Heart left ventricle (tissue), 16 donors: ENCODE data around the gene KCNMA1. TPM values are rescaled to one million over a fixed set of nuclear protein-coding genes. Genes with fewer than 3 reads are reported as not detected.

Experiments
- ATAC-seq, 4 donors: fragments of 200-7000 bp; cut with Tn5 transposase; one replicate each; pipeline ENCODE4 v1.9.1; 2020 to 2022; ENCODE audit warnings: moderate library complexity in 4 of 4, mild to moderate bottlenecking in 3 of 4, moderate number of reproducible peaks in 1 of 4
- DNase-seq, 5 donors: peaks; one replicate each; pipeline ENCODE4 v3.0.0-alpha.2; 2020
- H3K27ac ChIP-seq, 12 donors: fragments of 200-600 bp; sonication (generic) in 4 of 12; one replicate each; pipeline versions ENCODE4 v1.5.0 to v1.8.0; 2016 to 2022; ENCODE audit warnings: mild to moderate bottlenecking in 2 of 12
- H3K27me3 ChIP-seq, 9 donors: fragments of 200-600 bp; sonication (generic) in 2 of 9; one replicate each; pipeline versions ENCODE4 v1.5.1 to v1.8.0; 2016 to 2022; ENCODE audit warnings: mild to moderate bottlenecking in 3 of 9
- H3K36me3 ChIP-seq, 9 donors: fragments of 200-600 bp; sonication (generic) in 2 of 9; one replicate each; pipeline versions ENCODE4 v1.5.0 to v1.8.0; 2018 to 2022; ENCODE audit warnings: mild to moderate bottlenecking in 2 of 9
- H3K4me1 ChIP-seq, 12 donors: fragments of 200-600 bp; sonication (generic) in 4 of 12; one replicate each; pipeline versions ENCODE4 v1.5.0 to v1.8.0; 2016 to 2022; ENCODE audit warnings: mild to moderate bottlenecking in 3 of 12
- H3K4me3 ChIP-seq, 12 donors: fragments of 200-600 bp; sonication (generic) in 4 of 12; one replicate each; pipeline versions ENCODE4 v1.5.0 to v1.8.0; 2017 to 2022; ENCODE audit warnings: mild to moderate bottlenecking in 9 of 12, moderate library complexity in 4 of 12
- H3K9me3 ChIP-seq, 12 donors: fragments of 200-600 bp; sonication (generic) in 4 of 12; one replicate each; pipeline versions ENCODE4 v1.5.0 to v1.8.0; 2016 to 2022; ENCODE audit warnings: mild to moderate bottlenecking in 1 of 12
- POLR2A ChIP-seq, 2 donors: fragments of 450-650 bp; IDR thresholded peaks; one replicate each; pipeline ENCODE4 v1.6.1; 2017; ENCODE audit warnings: antibody characterized with exemption in 2 of 2, mild to moderate bottlenecking in 2 of 2, moderate library complexity in 2 of 2
- WGBS, 4 donors: extraction: QIAGEN DNeasy Blood & Tissue Kit in 2 of 4; methylation state at CpG; one replicate each; pipeline versions ENCODE4 v1.1.5 to v1.1.7; 2013 to 2018; 5-methylcytosine and 5-hydroxymethylcytosine counted together
- intact Hi-C, 10 donors: fragments of 100-400 bp; cut with DNase I; formaldehyde crosslinking; loops; one replicate each; pipeline versions ENCODE4 v1.11.1 to v1.14.2; 2022
- polyA plus RNA-seq, 2 donors: library from polyadenylated mRNA; stranded (reverse); fragments of 200-250 nt; gene quantifications; one replicate each; pipeline ENCODE4 v1.2.3, GENCODE V29; 2013
- total RNA-seq, 9 donors: library from RNA; depleted of rRNA in 2 of 9; stranded (reverse); fragments of >200 nt in 2 of 9; fragmentation: NEBNext Ultra II Directional in 3 of 9; extraction: Animal tissue kit (Norgen Biotek cat#: 25700) in 3 of 9; gene quantifications; one replicate each; pipeline versions ENCODE4 v1.1.0 to v1.2.4, GENCODE V29; 2016 to 2023
- TF ChIP-seq, protein P1 (sequence below), 12 donors: fragments of 200-600 bp; sonication (generic) in 4 of 12; IDR thresholded peaks; one replicate each; pipeline versions ENCODE4 v1.5.0 to v1.8.0; 2018 to 2022; ENCODE audit warnings: antibody characterized with exemption in 12 of 12, mild to moderate bottlenecking in 5 of 12
- donor health status: ischemic (EF 13 %, LVEDD 7.1; RV severe dilation, severe dysfunction).
- donor health status: healthy with polysubstance abuse.
- donor health status: DM: no; HTN: yes; CAD: no.
- donor health status: DM: no; HTN: no; CAD: no.
- donor health status: ischemic (EF 25% LVEDD 6.9; RV normal size, moderate dysfunction).
- donor health status: ischemic (EF 25% LVEDD 5.7; RV mildly dilated, moderate dysfunction).
- donor health status: healthy.
- donor health status: DM: yes; HTN: yes; CAD: no.
- donor health status: ischemic (EF 35%, LVEDD 5.7; RV mildly dilated, moderate dysfunction).
- donor health status: nonischemic (EF 11% LVEDD 7.7; RV severe dilation, severe dysfunction).
- donor health status: DM: yes; HTN: yes; CAD: no.
- donor health status: PGD.
- donor health status: ischemic (EF 29% LVEDD 5.4; RV normal size, mild dysfunction).
- donor health status: nonischemic (EF 23%, LVEDD 6.1; RV moderate dilation, normal function).

Gene KCNMA1
- total and polyA plus RNA-seq, 11 donors = 0.39 to 8.7 (median 1.7) TPM

DNA sequence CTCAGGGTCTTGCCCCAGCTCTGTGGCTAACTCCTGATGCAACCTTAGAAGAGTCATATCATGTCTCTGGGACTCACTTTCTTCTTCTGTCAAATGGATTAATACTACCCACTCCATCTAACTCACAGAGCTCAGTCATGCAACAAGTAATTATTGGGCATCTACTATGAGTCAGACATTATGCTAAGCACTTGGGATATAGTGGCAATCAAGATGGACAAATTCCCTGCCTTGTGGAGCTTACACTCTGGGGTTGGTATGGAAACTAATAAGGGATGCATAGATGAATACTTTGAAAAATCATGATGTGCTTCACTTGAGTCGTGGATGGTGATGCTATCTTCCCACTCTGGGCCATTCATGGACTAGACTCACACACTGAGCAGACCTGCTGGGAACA lies 88.9 kb downstream of the KCNMA1 start:
- H3K9me3 ChIP-seq = peaks cover 0 to 1% (median 0%) of the 10 kb centered on the region in 12 donors
- no peak for ATAC-seq
- H3K27ac ChIP-seq = peak overlapping the region in 1 of 12 donors; percentile 9
- no peaks in the 10 kb centered on the region for H3K36me3 ChIP-seq
- TF ChIP-seq, protein P1, sequence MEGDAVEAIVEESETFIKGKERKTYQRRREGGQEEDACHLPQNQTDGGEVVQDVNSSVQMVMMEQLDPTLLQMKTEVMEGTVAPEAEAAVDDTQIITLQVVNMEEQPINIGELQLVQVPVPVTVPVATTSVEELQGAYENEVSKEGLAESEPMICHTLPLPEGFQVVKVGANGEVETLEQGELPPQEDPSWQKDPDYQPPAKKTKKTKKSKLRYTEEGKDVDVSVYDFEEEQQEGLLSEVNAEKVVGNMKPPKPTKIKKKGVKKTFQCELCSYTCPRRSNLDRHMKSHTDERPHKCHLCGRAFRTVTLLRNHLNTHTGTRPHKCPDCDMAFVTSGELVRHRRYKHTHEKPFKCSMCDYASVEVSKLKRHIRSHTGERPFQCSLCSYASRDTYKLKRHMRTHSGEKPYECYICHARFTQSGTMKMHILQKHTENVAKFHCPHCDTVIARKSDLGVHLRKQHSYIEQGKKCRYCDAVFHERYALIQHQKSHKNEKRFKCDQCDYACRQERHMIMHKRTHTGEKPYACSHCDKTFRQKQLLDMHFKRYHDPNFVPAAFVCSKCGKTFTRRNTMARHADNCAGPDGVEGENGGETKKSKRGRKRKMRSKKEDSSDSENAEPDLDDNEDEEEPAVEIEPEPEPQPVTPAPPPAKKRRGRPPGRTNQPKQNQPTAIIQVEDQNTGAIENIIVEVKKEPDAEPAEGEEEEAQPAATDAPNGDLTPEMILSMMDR (IDR thresholded peaks at IDR 0.05) = no peak
- TF ChIP-seq POLR2A (IDR thresholded peaks at IDR 0.05) = no peak
- H3K4me1 ChIP-seq = peaks cover 0 to 24% (median 0%) of the 10 kb centered on the region in 12 donors
- 70 to 84% (median 74%) methylated on average over 1 of the region's 1 CpG for WGBS, 4 donors
- DNase-seq = no peak
- H3K27me3 ChIP-seq = peaks cover 0 to 3% (median 0%) of the 10 kb centered on the region in 9 donors
- intact Hi-C loops = no loop called here
- no peak overlapping the region for H3K4me3 ChIP-seq

DNA sequence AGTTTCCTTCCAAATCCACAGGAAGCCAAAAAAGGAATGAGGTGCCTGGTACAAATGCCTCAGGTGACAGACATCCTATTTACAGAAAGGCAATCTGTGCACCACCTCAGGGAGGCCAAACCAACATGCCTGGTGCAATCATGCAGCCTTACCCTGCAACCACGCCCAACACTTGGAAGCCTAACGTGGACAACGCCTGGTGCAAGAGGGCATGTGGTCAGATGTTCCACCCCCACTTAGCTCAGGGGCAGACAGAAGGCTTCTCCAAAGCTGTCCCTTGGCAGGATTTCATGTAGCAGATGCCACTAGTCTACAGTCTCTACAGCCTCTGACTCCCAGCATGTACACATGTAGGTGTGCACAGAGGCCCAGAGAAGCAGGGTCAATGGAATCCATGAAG lies 89.5 kb downstream of the KCNMA1 start:
- Histone ChIP-seq H3K4me1 (peaks cover 0 to 19% (median 0%) of the 10 kb centered on the region in 12 donors), H3K9me3 (peaks cover 0 to 7% (median 0%) of the 10 kb centered on the region in 12 donors), H3K27me3 (peaks cover 0 to 3% (median 0%) of the 10 kb centered on the region in 9 donors), H3K27ac (no peak overlapping the region), H3K4me3 (no peak overlapping the region), H3K36me3 (no peaks in the 10 kb centered on the region)
- DNase-seq (no peak), ATAC-seq (no peak)
- no peak for TF ChIP-seq POLR2A (IDR thresholded peaks at IDR 0.05)
- TF ChIP-seq, protein P1 (IDR thresholded peaks at IDR 0.05) = no peak
- WGBS, 4 donors = 89 to 97% (median 93%) methylated on average over 3 of the region's 3 CpGs
- intact Hi-C loops = no loop called here

- Histone ChIP-seq H3K4me1 (peaks cover 0 to 12% (median 0%) of the 10 kb centered on the region in 12 donors), H3K27me3 (peaks cover 0 to 3% (median 0%) of the 10 kb centered on the region in 9 donors), H3K27ac (peak overlapping the region in 1 of 12 donors; percentile 42), H3K9me3 (peaks cover 0 to 8% (median 0%) of the 10 kb centered on the region in 12 donors), H3K4me3 (no peak overlapping the region), H3K36me3 (no peaks in the 10 kb centered on the region)
- TF ChIP-seq, protein P1 (IDR thresholded peaks at IDR 0.05) = no peak
- no peak for TF ChIP-seq POLR2A (IDR thresholded peaks at IDR 0.05)
- intact Hi-C loops = no loop called here
- DNase-seq (no peak), ATAC-seq (no peak)
- 77 to 92% (median 82%) methylated on average over 5 of the region's 5 CpGs for WGBS, 4 donors
These were observed 90.1 kb downstream of the KCNMA1 start for GRCh38 chr10:77547307-77548050.

- WGBS, 4 donors = 64 to 77% (median 76%) methylated on average over 1 of the region's 1 CpG
- peaks cover 0 to 3% (median 0%) of the 10 kb centered on the region in 9 donors for H3K27me3 ChIP-seq
- intact Hi-C loops = no loop called here
- H3K9me3 ChIP-seq = peaks cover 0 to 8% (median 0%) of the 10 kb centered on the region in 12 donors
- no peaks in the 10 kb centered on the region for H3K36me3 ChIP-seq
- DNase-seq = no peak
- ATAC-seq = no peak
- peak overlapping the region in 1 of 12 donors; percentile 42 for H3K27ac ChIP-seq
- TF ChIP-seq POLR2A (IDR thresholded peaks at IDR 0.05) = no peak
- TF ChIP-seq, protein P1 (IDR thresholded peaks at IDR 0.05) = no peak
- H3K4me3 ChIP-seq = no peak overlapping the region
- peaks cover 0 to 8% (median 0%) of the 10 kb centered on the region in 12 donors for H3K4me1 ChIP-seq
These were observed 91.6 kb downstream of the KCNMA1 start for GRCh38 chr10:77546042-77546441.
